OCI-M2 (cell line): Measurements from ENCODE around the gene GPR61.

Experiments
- DNase-seq: peaks from one replicate; lab custom pipeline; 2025; ENCODE audit not compliant: unreplicated experiment; lab: John Stamatoyannopoulos, UW

Gene GPR61

GRCh38 chr1:109567877-109568672 lies 28.4 kb downstream of the GPR61 start:
- no peak for DNase-seq

- DNase-seq = no peak
Measured at GRCh38 chr1:109569323-109569722, 29.7 kb downstream of the GPR61 start.

DNA sequence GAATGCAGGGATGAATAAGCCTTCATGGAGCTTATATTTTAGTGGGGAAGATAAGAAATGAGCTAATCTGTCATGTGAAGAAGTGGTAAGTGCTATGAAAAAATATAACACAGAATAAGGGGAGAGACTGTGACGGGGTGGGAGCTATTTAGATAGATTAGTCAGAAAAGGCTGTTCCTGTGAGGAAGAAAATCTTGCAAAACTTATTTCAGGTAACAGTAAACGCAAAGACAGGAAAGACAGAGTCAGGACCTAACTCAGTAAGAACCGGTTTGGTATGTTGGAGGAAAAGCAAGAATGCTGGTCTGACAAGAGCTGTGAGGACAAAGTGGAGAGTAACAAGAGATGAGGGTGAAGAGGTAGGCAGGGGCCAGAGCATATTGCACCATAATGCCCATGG lies 30.7 kb downstream of the GPR61 start:
- DNase-seq = no peak

DNA sequence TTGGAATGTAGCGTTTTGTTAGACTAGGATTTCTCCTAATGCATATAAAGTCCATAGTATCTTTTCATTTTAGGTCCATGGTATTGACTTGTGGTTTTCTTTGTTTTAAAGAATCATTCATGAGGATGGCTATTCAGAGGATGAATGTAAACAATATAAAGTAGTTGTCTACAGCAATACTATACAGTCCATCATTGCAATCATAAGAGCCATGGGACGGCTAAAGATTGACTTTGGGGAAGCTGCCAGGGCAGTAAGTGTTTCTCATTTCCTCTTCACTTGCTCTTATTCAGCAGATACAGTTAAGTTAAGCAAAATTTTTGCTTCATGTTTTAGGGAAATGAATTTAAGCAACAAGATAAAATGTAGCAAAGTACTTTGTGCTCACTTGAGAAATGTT lies 34.1 kb downstream of the GPR61 start:
- no peak for DNase-seq

- DNase-seq = no peak
Measured at GRCh38 chr1:109578947-109579443, 39.3 kb downstream of the GPR61 start.

- no peak for DNase-seq
Measured at GRCh38 chr1:109579491-109579890, 39.8 kb downstream of the GPR61 start.

DNA sequence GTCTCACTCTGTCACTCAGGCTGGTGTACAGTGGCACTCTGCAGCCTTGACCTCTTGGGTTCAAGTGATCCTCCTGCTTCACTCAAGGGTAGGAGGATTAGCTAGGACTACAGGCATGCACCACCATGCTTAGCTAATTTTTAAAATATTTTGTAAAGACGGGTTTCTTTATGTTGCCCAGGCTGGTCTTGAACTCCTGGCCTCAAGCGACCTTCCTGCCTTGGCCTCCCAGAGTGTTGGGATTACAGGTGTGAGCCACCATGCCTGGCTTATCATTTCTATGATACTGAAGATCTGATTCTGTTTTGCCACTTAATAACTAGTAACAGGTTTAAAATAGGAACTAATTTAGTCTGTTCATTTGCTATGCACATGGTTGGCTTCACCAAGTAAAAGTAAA lies 42.3 kb downstream of the GPR61 start:
- no peak for DNase-seq

- DNase-seq = no peak
Measured at GRCh38 chr1:109584766-109585165, 45.1 kb downstream of the GPR61 start.

GRCh38 chr1:109586055-109586454 lies 46.4 kb downstream of the GPR61 start:
- DNase-seq = no peak

- DNase-seq = no peak
Measured at GRCh38 chr1:109589177-109589576, 49.5 kb downstream of the GPR61 start.

GRCh38 chr1:109589679-109590078 lies 50.0 kb downstream of the GPR61 start:
- no peak for DNase-seq

DNA sequence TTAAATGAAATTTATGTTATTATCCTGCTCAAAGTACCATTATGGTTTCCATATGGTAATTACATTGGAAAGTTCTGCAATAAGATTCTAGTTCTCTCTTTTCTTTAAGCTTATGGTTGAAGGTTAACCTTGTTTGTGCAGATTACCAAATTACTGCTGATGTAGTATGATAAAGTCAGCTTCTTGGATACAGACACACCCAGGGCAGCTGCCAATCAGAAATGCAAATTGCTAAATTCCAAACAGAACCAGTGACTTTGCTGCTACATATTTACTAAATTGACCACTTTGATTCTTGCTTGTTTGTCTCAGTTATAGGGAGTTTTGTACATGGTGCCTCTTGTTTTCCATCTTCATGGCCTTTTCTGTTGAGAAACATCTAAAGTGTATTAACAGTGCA lies 53.2 kb downstream of the GPR61 start:
- DNase-seq = no peak

GRCh38 chr1:109595531-109595930 lies 55.9 kb downstream of the GPR61 start:
- no peak for DNase-seq
